Lower leg skin (tissue), 4 donors: ENCODE results near the gene FLNC. TPM values are rescaled to one million over a fixed set of nuclear protein-coding genes. Genes with fewer than 3 reads are reported as not detected.

Source experiments
- DNase-seq, 2 donors: peaks; one replicate each; pipeline ENCODE4 v3.0.0-alpha.2; 2019; ENCODE audit warnings: low spot score in 2 of 2
- H3K4me3 ChIP-seq: fragments of 200-600 bp; sonication (generic); 2 replicates; pipeline ENCODE4 v1.5.1; 2017; ENCODE audit warnings: mild to moderate bottlenecking, low read depth; ENCODE audit not compliant: poor library complexity, severe bottlenecking
- CTCF ChIP-seq, 3 donors: fragments of 450-650 bp; IDR thresholded peaks; one replicate each; pipeline ENCODE4 v1.5.1; 2016; ENCODE audit warnings: antibody characterized with exemption in 3 of 3, mild to moderate bottlenecking in 3 of 3, moderate library complexity in 2 of 3
- POLR2A ChIP-seq, 2 donors: fragments of 450-650 bp; IDR thresholded peaks; one replicate each; pipeline ENCODE4 v1.6.1; 2016 to 2017; ENCODE audit warnings: antibody characterized with exemption in 2 of 2, mild to moderate bottlenecking in 1 of 2, moderate library complexity in 1 of 2
- WGBS, 2 donors: methylation state at CpG; one replicate each; pipeline ENCODE4 v1.1.5; 2018; 5-methylcytosine and 5-hydroxymethylcytosine counted together
- intact Hi-C: fragments of 100-400 bp; cut with DNase I; formaldehyde crosslinking; loops from one replicate; pipeline ENCODE4 v1.15.0; 2023; ENCODE audit warnings: low total_unique reads
- total RNA-seq, 4 donors: library from RNA; depleted of rRNA; stranded (reverse); fragments of >200 nt; gene quantifications; one replicate each; pipeline ENCODE4 v1.1.0, GENCODE V29; 2016

Gene FLNC
- total RNA-seq, 4 donors from 2014 or later, result 5.0 to 11.1 (median 6.2) TPM

GRCh38 chr7:128861957-128862570, 31.9 kb downstream of the FLNC start:
- no peak for DNase-seq
- no peak for TF ChIP-seq CTCF (IDR thresholded peaks at IDR 0.05)
- no peak for TF ChIP-seq POLR2A (IDR thresholded peaks at IDR 0.05)
- intact Hi-C loops, result no loop called here
- H3K4me3 ChIP-seq, result no peak overlapping the region
- 67 to 70% methylated on average over 15 of the region's 15 CpGs for WGBS, 2 donors

GRCh38 chr7:128862571-128863432, 32.6 kb downstream of the FLNC start, which contains the start of gene ATP6V1F:
Gene ATP6V1F, plus strand, starts transcription at chr7:128862856. Its CDS starts 49 bp downstream, at chr7:128862905.
- intact Hi-C loops, result no loop called here
- peak; percentile 97 to 100 for DNase-seq
- peak within 1 kb of the TSS; percentile 88 for H3K4me3 ChIP-seq
- peak in 1 of 2 donors; percentile 69 for TF ChIP-seq POLR2A (IDR thresholded peaks at IDR 0.05)
- TF ChIP-seq CTCF (IDR thresholded peaks at IDR 0.05), result no peak
- 0 to 1% methylated on average over 61 to 65 of the region's 65 CpGs for whole genome bisulfite sequencing, 2 donors

GRCh38 chr7:128863433-128863989, 33.3 kb downstream of the FLNC start:
- no peak for DNase-seq
- 0 to 1% methylated on average over 6 of the region's 6 CpGs for WGBS, 2 donors
- TF ChIP-seq POLR2A (IDR thresholded peaks at IDR 0.05) (no peak), CTCF (IDR thresholded peaks at IDR 0.05) (no peak)
- intact Hi-C loops, result no loop called here
- peak overlapping the region; percentile 88 for H3K4me3 ChIP-seq

GRCh38 chr7:128865303-128865702, 35.1 kb downstream of the FLNC start:
- WGBS, 2 donors, result 95 to 99% methylated on average over 12 of the region's 12 CpGs
- TF ChIP-seq CTCF (IDR thresholded peaks at IDR 0.05), result no peak
- no peak for TF ChIP-seq POLR2A (IDR thresholded peaks at IDR 0.05)
- H3K4me3 ChIP-seq, result no peak overlapping the region
- DNase-seq, result no peak
- intact Hi-C loops, result no loop called here

- intact Hi-C loops, result no loop called here
- no peak overlapping the region for H3K4me3 ChIP-seq
- TF ChIP-seq CTCF (IDR thresholded peaks at IDR 0.05) (no peak), POLR2A (IDR thresholded peaks at IDR 0.05) (no peak)
- WGBS, 2 donors, result 92 to 94% methylated on average over 27 of the region's 27 CpGs
- no peak for DNase-seq
Observed at GRCh38 chr7:128865996-128866877, 36.0 kb downstream of the FLNC start.
